ENCODE data around the gene ABCA8.

GRCh38 chr17:68832109-68832802 is 122.9 kb downstream of the ABCA8 start:
- no peak for TF ChIP-seq CTCF (IDR thresholded peaks at IDR 0.05)
- no peak for TF ChIP-seq POLR2A (IDR thresholded peaks at IDR 0.05)

Data from heart left ventricle (tissue), 13 donors.